C4-2B (cell line): ENCODE results near the gene ALDH7A1.

ENCODE experiments used
- CTCF ChIP-seq: fragments of 450-650 bp; conservative IDR thresholded peaks from 2 replicates; pipeline ENCODE4 v1.5.1; 2017; ENCODE audit warnings: mild to moderate bottlenecking
- ZFX ChIP-seq: fragments of 450-650 bp; IDR thresholded peaks from 2 replicates; pipeline ENCODE4 v1.6.1; 2017

GRCh38 chr5:126561908-126562307, 33.1 kb downstream of the ALDH7A1 start:
- no peak for TF ChIP-seq CTCF
- TF ChIP-seq ZFX, result no peak
